Choroid plexus epithelial cell (primary cell): Measurements from ENCODE around the gene RSRC1.
A peak's percentile ranks its signal among the peaks of the same experiment; 100 is the strongest.

Experiments
- DNase-seq: peaks from one replicate; pipeline ENCODE4 v3.0.0-alpha.2; 2010; ENCODE audit warnings: low read depth
- H3K4me3 ChIP-seq: 2 replicates; pipeline ENCODE4 v1.5.1; 2011; ENCODE audit warnings: low read depth, mild to moderate bottlenecking, control low read depth, low read length, moderate library complexity
- TF ChIP-seq, protein P1 (sequence below): conservative IDR thresholded peaks from 2 replicates; pipeline ENCODE4 v1.5.1; 2011; ENCODE audit warnings: low read depth, mild to moderate bottlenecking, control low read depth, inconsistent platforms, low read length, moderate library complexity

The RSRC1 gene

DNA sequence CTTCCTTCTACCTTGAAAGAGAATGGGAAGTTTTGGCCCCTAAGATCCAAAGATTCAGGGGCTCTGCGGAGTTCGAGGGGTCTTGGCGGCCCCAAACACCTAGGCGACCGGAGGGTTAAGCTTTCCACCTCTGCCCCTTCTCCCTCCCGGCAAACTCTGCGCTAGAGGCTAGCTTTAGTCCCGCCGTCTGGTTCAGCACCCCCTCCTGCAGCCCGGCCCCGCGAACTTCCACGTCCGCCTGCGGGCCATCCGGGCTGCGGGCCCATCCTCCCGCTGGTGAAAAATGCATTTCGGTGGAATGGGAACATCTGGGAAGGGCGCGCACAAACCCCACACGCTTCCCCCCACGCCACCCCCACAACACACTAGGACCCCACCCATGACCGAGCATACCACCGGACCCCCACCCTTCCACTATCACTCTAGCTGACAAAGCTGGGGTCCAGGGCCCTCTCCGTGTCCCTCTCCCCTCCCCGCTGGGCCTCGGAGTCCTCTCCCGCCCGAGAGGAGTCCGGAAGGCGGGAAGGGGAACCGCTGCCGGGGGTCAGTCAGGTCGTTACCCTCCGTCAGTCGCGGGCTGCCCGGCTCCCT lies 4.7 kb upstream of the RSRC1 start:
- no peak for DNase-seq
- TF ChIP-seq, protein P1, sequence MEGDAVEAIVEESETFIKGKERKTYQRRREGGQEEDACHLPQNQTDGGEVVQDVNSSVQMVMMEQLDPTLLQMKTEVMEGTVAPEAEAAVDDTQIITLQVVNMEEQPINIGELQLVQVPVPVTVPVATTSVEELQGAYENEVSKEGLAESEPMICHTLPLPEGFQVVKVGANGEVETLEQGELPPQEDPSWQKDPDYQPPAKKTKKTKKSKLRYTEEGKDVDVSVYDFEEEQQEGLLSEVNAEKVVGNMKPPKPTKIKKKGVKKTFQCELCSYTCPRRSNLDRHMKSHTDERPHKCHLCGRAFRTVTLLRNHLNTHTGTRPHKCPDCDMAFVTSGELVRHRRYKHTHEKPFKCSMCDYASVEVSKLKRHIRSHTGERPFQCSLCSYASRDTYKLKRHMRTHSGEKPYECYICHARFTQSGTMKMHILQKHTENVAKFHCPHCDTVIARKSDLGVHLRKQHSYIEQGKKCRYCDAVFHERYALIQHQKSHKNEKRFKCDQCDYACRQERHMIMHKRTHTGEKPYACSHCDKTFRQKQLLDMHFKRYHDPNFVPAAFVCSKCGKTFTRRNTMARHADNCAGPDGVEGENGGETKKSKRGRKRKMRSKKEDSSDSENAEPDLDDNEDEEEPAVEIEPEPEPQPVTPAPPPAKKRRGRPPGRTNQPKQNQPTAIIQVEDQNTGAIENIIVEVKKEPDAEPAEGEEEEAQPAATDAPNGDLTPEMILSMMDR = no peak
- peak overlapping the region; percentile 25 for H3K4me3 ChIP-seq

GRCh38 chr3:158105710-158106253 lies 4.1 kb upstream of the RSRC1 start:
- DNase-seq = peak; percentile 39
- TF ChIP-seq, protein P1 = no peak
- peak overlapping the region; percentile 25 for H3K4me3 ChIP-seq

- no peak overlapping the region for H3K4me3 ChIP-seq
- TF ChIP-seq, protein P1 = no peak
- DNase-seq = no peak
These were observed 3.0 kb upstream of the RSRC1 start for GRCh38 chr3:158106766-158107471.

GRCh38 chr3:158107605-158108444 lies 2.1 kb upstream of the RSRC1 start:
- TF ChIP-seq, protein P1 = no peak
- DNase-seq = no peak
- no peak overlapping the region for H3K4me3 ChIP-seq

GRCh38 chr3:158108445-158108985 lies 1.4 kb upstream of the RSRC1 start:
- no peak for DNase-seq
- TF ChIP-seq, protein P1 = no peak
- H3K4me3 ChIP-seq = no peak overlapping the region

DNA sequence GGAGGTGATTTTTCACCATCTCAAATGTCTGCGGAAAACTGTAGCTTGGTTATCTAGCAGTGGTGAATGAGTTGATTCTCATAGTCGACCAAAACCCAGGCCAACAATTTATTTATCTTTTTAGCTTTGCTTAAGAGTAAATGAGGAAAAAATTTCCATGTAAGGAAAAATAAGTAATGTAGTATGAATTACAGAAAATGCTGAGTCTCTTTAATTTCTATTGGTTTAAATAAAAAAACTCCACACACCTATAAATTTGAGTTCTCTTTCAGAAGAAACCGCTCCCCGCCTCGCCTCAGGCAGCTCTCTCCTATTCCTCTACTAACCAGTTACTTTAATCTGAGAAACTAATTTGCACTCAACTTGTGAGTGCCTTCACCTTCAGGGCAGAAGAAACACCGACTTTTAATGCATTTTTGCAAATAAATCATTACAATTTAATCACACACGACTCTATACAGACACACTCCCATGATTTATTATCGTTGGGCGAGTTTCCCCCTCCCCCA lies 540 bp upstream of the RSRC1 start:
- TF ChIP-seq, protein P1 = no peak
- H3K4me3 ChIP-seq = peak overlapping the region; percentile 97
- no peak for DNase-seq
